HG03378 (cell line): Measurements from ENCODE around the gene SPATA20.

Source experiments
- ATAC-seq: cut with Tn5 transposase; IDR thresholded peaks from one replicate; pipeline ENCODE4 v1.9.1; 2021; ENCODE audit warnings: mild to moderate bottlenecking, moderate library complexity; ENCODE audit not compliant: unreplicated experiment

Gene SPATA20

GRCh38 chr17:50557630-50558029 is 10.7 kb downstream of the SPATA20 start:
- no peak for ATAC-seq

DNA sequence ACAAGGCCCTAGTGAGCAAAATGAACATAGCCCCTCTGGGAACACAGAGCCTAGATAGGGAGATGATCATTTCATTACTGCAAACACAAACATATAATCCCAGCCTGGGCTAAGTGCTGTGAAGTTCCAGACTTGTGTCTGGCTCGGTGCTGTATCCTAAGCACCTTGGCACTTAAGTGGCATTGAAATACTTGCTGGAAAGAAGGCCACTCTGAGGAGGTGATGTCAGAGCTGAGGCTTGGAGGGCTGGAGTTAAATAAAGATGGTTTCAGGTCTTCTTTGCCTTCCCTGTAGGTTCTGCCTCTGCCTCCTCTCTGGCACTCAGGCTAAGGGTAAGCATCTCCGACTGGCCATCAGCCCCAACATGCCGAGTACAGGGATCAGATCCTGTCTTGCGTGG is 11.1 kb downstream of the SPATA20 start:
- ATAC-seq = no peak

DNA sequence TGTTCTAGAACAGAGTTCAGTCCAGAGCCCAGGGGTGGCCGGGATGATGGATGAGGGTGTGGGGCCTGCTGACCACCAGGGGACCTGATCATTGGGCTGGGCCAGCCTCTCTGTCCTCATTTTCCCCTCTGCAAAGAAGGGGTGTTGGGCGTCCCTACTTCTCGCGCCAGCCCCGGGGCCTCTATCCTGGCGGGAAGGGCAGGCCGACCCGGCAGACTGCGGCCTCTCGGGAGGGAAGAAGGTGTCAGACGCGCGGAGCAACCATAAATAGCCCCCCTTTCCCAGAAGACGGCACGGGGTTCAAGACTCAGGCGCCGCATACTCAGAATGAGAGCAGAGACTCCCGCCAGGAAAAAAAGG is 11.6 kb downstream of the SPATA20 start:
- no peak for ATAC-seq

- no peak for ATAC-seq
Measured at GRCh38 chr17:50558941-50559614, 12.1 kb downstream of the SPATA20 start.

GRCh38 chr17:50559674-50560184 is 12.8 kb downstream of the SPATA20 start:
- no peak for ATAC-seq

DNA sequence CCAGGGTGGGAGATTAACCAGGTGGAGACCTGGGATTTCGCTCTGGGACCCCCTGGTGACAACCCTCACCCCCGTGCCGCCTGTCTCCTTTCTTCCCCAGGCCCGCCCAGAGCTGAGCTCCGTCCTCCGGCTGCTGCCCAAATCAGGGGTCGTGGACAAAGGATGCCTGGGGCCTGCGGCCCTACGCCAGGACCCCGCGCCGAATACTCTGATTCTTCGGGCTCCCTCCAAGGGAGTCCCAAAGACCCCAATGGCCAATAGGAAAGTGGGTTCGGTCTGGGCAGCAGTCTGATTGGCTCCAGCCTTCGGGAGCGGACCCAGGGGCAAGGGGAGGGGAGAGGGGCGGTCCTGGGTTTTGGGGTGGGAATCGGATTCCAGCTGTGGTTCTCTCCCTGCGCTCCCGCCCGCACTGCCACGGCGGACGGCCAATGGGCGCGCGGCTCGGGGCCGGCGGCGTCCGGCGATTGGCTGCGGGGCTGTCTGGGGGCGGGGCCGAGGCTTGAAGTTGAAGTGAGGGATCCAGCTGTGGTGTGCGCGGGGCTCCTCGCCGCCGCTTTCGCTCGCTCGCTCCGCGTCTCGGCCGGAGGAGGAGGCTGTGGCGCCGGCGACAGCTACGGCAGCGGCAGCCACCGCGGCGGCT is 13.3 kb downstream of the SPATA20 start, which contains the start of gene CACNA1G:
Gene CACNA1G, plus strand, starts transcription at position 531 of the 640 bp plus-strand sequence. CDS start 745 bp downstream, outside the sequence.
- ATAC-seq = peak; percentile 74

- ATAC-seq = no peak
Measured at GRCh38 chr17:50560931-50561745, 14.2 kb downstream of the SPATA20 start.

DNA sequence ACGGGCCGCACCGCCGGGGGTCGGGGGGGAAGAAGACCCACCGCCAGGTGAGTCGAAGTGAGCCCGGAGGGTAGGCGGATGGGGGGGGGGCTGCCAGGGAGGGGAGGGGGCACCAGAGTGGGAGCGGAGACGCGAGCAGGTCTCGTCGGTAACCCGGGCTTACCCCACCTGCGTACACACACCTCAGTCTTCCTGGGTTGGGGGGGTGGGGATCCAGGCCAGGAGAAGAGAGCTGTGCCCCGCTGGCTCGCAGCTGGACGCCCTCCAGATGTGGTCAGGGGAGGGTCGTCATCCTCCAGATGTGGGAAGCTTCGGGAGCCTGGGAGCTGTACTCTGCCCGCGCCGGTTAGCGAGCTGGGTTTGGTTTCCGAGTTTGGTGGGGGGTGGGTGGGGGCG is 14.8 kb downstream of the SPATA20 start:
- ATAC-seq = no peak

DNA sequence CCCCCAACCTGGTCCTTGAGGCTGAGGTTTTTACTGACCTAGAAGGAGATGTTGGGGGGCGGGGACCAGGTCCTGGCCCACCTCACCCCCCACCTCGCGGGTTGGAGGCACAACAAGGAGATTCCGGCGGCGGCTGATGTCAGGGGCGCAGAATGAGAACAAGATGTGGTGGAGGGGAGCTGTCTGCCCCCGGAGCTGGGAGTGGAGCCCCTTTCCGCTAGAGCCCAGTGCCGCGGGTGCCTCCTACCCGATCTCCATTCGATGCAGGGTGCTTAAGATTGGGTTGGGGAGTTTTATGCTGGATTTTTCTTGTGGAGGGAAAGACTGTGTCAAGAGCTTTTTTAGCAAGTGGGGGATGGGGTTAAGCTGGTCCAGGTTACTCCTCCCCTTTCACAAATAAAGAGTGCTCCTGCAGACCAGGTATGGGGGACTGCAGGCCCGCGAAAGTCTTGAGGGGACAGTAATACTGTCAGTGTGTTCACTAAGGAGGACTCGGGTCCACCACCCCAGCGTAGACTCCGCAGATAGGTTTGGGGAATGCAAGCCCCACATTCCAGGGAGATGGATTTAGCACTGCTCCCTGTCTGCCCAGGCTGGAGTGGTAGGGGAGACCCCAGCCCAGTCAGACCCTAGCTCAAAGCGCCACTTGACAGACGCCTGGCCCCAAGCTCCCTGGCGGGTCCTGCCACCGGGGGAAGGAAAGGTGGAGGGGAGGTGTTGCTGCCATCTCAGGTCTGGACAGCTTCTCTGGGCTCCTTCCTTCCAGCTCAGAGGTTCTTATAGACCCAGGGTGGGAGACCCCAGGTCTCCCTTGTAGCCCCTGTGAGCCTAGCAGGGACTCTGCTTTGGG is 15.5 kb downstream of the SPATA20 start:
- no peak for ATAC-seq

DNA sequence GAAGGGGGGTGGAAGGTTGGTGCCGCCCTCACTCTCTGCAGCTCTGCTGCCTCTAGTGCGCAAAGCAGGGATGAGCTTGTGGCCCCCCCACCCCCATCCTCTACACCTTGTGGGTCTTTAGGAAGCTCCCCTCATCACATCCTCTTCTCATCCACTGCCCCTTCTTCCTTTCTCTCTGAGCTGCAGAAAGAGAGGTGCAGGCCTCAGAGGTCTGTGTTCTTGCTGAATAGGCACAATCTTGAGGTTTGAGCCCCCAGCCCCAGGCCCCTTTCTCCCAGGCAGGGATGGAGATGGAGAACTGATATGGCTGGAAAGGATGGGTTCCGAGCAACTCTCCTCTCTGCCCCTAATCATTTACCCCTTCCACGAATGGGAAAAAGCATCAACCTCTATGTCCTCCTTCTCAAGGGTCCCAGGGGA is 16.1 kb downstream of the SPATA20 start:
- ATAC-seq = no peak

GRCh38 chr17:50564916-50565315 is 17.9 kb downstream of the SPATA20 start:
- no peak for ATAC-seq

DNA sequence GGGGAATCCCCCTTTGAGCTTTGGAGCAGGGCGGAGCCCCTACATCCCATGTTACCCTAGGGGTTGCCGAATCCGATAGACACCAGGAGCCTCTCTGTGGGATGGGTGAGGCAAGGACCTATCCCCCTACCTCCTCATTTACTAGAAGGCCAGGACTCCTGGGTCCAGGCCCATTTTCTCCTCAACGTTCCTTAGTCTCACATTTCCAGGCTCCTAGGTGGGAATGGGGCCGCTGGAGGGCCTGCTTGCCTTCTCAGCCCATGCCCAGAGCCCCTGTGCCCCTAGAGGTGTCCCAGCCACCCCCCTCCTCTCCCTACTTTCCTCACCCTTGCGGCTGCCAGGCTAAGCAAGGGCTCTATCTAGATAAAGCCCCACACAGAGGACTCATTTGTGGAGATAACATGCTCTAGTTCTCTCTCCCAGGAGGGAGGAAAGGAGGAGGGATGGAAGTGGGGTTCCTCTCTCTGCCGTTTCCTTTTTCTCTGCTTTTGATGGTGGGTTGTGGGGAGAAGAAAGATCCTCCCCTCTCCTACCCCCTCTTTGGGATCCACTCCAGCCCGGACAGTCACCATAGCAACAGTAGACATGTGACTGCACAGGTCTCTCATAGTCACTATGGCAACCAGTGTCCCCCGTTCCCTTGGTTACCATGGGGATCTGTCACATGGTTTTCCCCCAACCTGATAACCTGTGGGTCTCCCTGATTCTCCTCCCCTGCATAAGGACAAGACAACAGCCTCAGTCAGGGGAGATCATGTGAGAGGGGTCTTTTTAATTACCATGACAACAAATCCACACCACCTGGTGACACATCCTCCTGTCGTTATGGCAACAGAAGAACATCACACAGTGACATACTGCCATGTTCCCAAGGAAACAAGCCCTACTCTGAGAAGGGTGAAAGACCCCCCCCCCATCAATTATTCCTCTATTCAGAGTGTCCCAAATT is 18.7 kb downstream of the SPATA20 start:
- ATAC-seq = no peak

DNA sequence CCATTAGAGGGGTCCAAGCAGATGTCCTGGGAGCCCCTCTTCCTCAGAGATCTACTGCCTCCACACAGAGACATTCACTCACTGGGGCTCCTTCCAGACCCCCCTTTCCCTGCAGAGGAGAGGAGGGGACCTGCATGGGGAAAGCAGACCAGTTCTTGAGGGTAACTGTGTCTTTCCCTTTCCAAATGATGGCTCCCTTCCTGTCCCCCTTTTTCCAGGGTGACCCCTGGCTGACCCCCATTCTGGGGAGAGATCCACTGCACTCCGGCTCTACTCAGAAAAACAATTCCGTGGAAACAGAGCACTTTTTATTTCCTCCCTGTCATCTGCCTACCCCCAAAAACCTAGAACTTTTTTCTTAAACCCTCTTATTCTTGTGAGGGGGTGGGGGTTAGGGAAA is 19.9 kb downstream of the SPATA20 start:
- no peak for ATAC-seq

- ATAC-seq = no peak
Measured at GRCh38 chr17:50568659-50569058, 21.7 kb downstream of the SPATA20 start.

GRCh38 chr17:50569592-50569991 is 22.6 kb downstream of the SPATA20 start:
- no peak for ATAC-seq

- ATAC-seq = no peak
Measured at GRCh38 chr17:50570032-50570431, 23.1 kb downstream of the SPATA20 start.

DNA sequence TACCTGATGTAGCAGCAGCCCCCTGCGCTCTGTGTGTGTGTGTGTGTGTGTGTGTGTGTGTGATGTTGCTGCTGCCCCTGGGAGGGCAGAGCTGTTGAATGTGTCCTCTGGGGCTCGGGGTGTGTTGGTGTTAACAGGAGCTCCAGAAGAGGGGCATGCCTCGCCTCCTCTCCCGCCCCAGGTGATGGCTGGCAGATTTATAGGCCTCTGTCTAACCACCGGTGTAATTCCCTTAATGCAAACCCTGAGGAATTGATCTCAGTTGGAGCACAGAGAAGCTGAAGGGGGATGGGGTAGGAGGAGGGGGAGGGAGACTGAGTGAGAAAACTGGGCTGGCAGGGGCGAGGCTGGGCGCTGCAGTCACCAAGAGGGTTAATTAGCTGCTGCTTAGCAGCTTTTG is 23.6 kb downstream of the SPATA20 start:
- no peak for ATAC-seq

GRCh38 chr17:50571681-50572080 is 24.7 kb downstream of the SPATA20 start:
- no peak for ATAC-seq

GRCh38 chr17:50572541-50572940 is 25.6 kb downstream of the SPATA20 start:
- ATAC-seq = no peak
